NCI-H1930 (cell line): Measurements from ENCODE around the gene CEBPZOS.

Experiments used
- DNase-seq, 2 experiments: peaks; one replicate each; lab custom pipeline; 2025; lab: John Stamatoyannopoulos, UW

CEBPZOS gene

DNA sequence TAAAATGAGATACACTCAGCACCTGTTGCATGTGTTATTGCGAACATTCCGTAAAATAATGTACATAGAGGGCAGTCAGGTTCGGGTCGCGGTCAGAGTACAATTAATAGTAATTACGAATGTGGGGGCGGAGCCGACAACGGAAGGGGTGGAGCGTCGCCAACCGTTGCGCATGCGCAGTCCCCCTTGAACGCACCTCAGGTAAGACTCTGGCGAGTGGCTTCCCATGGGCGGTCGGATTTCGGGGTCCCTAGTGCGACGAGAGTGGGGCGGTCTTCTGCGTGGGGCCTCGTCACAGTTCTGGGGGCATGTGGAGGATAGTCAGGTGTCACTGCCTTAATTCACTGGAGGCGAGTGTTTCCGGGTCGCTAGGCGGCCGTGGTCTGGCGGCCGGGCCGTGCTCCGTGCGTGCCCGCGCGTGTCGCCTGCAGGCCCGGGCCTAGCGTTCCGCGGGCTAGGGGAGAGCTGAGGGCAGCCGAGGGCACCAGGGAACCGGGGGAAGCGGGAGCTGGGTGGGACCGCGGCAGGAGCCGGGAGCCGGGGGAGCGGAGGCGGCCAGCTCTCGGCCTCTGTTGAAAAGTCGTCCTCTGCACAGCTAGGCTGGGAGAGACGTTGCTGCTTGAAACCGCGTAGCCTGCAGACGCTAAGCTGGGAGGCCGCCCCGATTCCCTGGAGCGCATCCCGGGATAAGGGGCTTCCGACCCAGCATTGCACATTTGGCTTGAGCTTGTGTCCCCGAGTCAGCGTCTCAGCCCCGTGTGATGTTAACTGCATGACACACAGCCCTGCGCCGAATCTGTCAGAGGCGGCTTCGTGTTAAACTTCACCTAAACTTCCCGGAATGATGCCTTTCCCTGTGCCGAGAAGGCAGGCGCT, at the start of gene CEBPZOS:
CEBPZOS (plus strand) TSS at position 177 of the 876 bp plus-strand sequence. CDS start 3,209 bp downstream, outside the sequence.
- peak; percentile 32 to 53 for DNase-seq

DNA sequence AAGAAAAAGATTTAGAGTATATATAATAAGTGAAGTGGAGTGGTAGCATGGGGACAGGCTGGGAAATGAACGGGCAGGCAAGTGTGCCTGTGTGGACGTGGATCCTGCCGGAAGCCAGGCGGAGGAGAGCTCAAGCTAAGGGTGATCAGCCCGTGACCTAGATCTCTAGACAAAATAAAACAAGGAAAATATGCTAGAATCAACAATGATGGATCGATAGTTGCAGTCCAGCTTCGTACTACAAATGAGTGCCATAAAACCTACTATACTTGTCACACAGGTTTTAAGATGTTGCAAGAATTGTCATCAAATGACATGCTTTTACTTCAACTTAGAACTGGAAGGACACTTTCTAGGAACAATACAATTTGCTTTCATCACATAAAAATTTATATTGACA, 48.0 kb upstream of the CEBPZOS start:
- DNase-seq: no peak

DNA sequence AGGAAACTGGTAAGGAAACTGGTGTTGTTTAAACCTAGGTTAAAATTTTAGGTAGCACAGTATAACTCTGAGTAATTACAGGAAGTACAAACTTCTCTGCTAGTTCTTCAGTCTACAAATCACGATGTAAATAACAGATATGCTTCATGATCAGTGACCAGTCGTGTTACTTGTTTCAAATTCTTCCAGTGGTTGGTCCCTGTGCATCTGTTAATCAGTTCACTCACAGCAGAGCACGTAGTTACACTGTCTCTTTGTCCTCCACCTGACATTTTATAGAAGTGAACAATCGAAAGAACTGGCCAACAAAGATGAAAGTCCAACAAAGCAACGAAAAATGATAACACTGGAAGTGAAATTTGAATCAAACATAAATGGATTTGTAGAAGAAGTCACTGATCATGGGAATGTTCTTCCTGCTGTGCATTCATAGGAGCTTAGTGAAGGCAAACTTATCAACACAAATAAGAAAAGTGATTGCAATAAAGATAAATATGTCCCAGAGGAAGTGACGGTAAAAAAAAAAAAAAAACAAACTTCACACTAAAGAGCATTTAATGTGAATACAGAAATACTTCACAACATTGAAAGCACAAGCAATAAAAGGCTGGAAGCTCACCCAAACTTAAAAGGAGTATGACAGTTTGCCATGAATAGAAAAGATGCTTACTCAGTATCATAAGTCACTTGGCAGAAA, 46.5 kb upstream of the CEBPZOS start:
- DNase-seq: no peak

DNA sequence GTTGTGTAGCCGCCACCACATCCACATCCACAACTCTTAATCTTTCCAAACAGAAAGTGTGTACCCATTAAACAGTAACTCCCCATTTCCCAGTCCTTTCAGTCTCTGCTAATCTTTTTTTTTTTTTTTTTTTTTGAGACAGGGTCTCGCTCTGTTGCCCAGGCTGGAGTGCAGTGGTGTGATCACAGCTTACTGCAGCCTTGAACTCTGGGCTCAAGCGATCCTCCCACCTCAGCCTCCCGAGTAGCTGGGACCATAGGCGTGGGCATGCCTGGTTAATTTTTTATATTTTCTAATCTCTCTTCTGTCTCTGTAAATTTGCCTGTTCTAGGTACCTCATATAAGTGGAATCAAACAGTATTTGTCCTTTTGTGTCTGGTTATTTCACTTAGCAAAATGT, 43.1 kb upstream of the CEBPZOS start:
- no peak for DNase-seq

GRCh38 chr2:37154785-37155184, 41.5 kb upstream of the CEBPZOS start:
- DNase-seq: no peak

GRCh38 chr2:37156071-37156856, 40.0 kb upstream of the CEBPZOS start:
- DNase-seq: no peak

DNA sequence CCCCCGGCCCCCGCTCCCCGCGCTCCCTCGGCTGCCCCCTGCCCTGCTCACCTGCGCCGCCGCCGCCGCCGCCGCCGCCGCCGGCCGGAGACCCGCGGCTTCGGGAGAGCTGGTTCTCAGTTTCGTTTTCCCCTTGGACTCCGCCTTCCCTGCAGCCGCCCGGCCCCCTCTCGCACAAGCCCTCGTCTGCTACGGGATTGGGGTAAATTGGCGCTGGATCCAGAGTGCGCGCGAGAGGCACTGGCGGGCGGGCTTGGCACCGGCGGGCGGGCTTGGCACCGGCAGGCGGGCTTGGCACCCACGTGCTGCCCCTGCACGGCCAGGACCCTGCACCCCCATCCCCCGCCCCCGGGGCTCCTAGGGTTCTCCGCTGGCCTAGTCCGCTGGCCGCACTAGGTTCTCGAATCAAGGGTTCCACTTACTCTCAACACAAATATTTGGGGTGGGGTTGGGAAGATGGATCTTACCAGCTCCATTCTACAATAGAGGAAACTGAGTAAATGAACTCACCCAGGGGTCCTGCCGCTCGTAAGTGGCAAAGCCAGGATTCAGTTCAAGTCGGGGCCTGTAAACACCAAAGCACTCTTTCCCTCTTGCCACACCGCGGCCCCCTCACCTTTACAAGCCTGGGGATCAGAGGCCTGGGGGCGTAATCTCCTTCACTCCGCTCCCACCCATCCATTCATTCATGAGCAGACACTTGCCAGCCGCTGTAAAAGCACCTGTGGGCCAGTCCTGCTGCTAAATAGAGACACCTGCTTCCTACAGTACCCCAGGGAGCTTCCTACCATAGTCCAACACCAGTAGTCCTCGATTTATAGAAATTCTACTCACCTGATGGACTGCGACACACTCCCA, 39.2 kb upstream of the CEBPZOS start, which contains the start of gene EIF2AK2:
EIF2AK2 (minus strand) TSS at position 124 of the 858 bp plus-strand sequence. CDS start 9,174 bp downstream, outside the sequence.
- peak; percentile 54 to 56 for DNase-seq

GRCh38 chr2:37164757-37165156, 31.5 kb upstream of the CEBPZOS start:
- no peak for DNase-seq

GRCh38 chr2:37167636-37168180, 28.6 kb upstream of the CEBPZOS start:
- DNase-seq: no peak

GRCh38 chr2:37168217-37168981, 27.9 kb upstream of the CEBPZOS start:
- DNase-seq: no peak

GRCh38 chr2:37171624-37171950, 24.7 kb upstream of the CEBPZOS start:
- no peak for DNase-seq

- DNase-seq: no peak
These were observed 22.6 kb upstream of the CEBPZOS start for GRCh38 chr2:37173741-37174140.

GRCh38 chr2:37180006-37180639, 16.2 kb upstream of the CEBPZOS start:
- no peak for DNase-seq

- DNase-seq: no peak
These were observed 15.7 kb upstream of the CEBPZOS start for GRCh38 chr2:37180640-37181039.

DNA sequence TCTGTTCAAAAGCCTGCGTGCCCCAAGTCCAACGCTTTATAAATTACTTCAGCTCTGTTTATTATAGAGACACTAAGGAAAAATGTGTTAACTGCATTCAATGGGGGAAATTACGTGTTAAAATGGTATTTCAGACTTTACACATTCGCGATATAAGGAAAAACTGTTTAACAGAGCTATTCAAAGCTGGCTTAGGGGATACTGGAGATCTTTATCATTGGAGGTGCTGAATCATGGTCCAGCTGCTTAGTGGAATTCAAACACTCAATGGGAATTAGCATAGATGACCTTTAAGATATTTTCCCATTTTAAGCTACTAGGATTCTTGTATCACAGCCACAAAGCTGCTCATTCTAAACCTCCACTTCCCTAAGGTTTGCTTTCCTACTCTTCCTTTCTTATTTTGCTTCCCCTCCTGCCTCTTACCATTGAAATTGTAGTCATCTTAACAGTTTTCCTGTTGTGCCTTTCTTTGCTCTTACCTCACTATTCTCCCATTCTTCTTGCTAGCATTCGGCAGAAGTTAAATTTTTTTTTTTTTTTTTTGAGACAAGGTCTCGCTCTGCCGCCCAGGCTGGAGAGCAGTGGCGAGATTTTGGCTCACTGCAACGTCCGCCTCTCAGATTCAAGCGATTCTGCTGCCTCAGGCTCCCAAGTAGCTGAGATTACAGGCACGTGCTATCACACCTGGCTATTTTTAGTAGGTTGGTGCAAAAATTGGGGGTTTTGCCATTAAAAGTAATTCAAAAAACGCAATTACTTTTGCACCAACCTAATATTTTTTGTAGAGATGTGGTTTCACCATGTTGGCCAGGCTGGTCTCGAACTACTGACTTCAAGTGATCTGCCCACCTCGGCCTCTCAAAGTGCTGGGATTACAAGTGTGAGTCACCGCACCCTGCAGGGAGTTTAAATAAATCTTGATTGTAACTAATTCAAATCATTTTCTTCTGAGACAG, 14.3 kb upstream of the CEBPZOS start:
- no peak for DNase-seq

GRCh38 chr2:37188570-37188969, 7.7 kb upstream of the CEBPZOS start, which contains the start of gene SULT6B1:
SULT6B1 (minus strand) TSS chr2:37188670; CDS start chr2:37188640, 30 bp downstream.
- DNase-seq: no peak

DNA sequence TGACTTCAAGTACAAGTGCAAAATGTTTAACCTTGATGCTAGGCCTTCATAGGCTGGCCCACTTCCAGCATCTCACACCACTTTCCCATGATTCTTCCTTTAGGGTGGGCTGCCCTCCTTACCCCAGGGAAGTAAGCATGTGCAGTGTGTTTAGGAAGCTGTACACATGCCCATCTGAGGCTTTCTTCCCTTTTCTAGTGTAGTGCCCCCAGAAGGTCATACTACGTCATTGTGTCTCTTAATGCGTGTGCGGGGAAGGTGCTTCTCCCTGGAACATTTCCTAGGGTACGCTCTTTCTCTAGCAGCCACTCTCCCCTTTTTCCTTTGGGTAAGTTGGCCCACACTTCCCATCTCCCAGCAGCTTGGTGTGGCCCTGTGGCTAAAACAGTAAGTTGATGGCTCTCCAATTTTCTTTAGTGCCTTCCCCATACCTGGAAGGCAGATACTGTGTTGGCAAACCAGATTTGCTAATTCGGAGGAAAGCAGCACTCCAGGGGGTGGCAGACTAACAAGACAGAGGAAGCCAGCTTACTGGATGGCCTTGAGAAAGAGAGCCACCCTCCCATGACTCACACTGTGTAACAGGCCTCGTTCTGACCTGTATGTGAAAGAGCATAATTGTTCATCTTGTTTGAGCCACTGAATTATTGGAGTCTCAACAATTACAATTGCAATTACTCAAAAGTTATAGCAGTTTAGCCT, 6.7 kb upstream of the CEBPZOS start:
- no peak for DNase-seq

- DNase-seq: no peak
These were observed 6.0 kb upstream of the CEBPZOS start for GRCh38 chr2:37190290-37190689.
